HG03469 (cell line): ENCODE results near the gene TTC28.

Experiments
- ATAC-seq: cut with Tn5 transposase; IDR thresholded peaks from one replicate; pipeline ENCODE4 v1.9.1; 2021; ENCODE audit warnings: mild to moderate bottlenecking, moderate library complexity, moderate number of reproducible peaks; ENCODE audit not compliant: unreplicated experiment

Gene TTC28

DNA sequence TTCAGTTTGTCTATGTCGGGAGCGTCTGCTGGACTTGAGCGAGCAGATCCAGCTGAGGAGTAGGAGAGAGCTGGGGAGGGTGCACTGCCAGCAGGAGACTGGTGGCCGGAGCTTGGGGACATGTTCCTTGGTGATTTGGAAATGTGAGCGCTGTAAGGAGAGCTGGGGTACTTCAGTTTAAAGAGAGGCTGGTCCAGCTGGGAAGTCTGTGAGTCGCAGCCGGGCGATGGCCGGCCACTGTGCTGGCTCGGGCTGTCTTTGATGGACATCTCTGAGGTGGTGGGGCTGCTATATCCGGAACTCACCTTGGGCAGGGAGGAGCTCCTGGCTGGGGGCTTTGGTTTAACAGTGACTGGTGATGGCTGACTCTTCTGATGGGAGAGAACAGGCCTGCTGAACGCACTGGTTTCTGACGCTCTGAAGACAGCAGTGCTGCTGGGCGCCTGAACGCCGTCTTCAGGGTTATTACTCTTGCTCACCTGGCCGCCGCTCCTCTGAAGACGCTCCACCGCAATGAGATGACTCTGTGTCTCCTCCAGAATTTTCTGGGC, 696.9 kb downstream of the TTC28 start:
- no peak for ATAC-seq

DNA sequence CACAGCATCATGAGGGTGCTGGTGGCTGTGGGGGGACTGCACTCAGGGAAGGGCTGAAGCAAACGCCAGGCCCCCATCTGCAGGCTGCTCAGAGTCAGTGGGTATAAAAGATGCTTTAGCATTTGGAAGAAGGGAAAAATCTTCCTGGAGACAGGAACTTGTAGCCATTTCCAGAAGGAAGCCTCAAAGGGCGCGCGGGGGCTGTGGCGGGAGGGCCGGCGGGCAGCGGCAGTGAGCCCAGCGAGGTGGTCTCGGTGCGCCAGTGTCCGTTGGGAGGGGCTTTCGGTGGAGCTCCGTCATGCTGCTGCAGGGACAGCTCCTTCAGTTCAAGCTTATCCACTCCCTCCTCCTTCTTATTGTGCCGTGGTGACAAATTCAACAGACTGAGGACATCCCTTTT, 697.5 kb downstream of the TTC28 start:
- ATAC-seq: no peak

DNA sequence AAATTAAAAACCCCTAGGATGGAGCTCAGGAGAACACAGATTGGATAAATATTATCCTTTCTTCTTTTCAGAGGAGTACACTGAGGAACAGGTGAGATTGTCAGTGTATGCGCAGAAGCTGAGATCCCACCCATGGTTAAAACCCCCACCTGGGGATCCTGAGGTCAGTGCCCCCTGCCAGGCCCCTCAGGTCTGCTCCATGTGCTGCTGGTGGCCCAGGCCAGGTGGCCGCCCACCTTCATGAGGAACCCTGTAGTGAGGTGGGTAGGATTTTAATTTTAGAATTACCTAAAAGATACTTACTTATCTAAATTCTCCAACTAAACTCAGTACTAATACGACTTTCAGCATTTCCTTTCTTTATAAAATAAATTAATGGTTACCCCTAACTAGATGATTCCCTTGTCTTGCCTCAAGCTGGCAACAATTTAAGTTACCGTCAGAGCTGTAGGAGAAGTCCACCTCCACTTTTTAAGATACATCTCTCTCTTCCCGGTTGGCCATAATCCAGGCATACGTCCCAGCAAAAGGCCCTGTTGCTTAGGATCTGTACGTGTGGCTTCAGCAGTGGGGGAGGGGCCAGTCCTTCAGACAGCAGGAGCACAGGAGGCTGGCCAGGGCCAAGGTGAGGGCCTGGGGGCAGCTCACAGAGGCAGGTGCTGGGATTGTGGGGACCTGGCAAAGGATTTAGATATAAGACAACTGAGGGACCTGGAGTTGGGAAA, 699.1 kb downstream of the TTC28 start:
- ATAC-seq: no peak

DNA sequence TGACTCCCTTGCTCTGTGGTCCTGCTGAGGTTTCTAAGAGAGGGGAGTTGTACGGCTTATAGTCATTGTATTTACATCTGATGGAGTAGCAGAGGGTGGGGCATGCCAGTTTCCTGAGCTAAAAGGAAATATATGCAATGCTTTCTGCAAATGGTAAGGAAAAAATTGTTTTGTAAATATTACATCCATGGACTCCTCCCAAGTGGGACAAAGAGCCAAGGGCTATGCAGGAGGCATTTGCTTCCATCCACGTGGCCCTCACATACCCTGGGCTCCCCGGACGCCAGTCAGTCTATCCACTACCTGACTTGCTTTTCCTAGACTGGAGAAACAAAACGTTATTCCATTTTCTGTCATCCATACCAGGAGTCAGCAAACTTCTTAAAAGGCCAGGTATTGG, 700.8 kb downstream of the TTC28 start:
- ATAC-seq: no peak

DNA sequence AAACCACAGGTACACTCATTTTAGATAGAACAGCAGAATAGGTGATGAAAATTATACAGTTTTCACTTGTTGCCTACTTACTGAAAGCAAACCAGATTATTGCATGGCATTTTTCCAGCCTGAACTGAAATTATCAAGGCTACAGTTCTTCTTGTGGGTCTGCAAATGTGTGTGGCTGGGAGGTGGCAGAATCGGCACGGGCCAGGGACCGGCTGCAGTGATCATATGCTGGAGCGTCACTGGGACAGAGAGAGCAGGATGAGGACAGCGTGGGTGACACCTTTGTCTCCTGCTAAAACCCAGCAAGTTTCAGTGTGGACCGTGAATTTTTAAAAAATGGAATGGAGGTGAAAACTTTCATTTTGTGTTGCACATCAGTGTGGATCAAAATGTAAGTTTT, 701.3 kb downstream of the TTC28 start:
- no peak for ATAC-seq

DNA sequence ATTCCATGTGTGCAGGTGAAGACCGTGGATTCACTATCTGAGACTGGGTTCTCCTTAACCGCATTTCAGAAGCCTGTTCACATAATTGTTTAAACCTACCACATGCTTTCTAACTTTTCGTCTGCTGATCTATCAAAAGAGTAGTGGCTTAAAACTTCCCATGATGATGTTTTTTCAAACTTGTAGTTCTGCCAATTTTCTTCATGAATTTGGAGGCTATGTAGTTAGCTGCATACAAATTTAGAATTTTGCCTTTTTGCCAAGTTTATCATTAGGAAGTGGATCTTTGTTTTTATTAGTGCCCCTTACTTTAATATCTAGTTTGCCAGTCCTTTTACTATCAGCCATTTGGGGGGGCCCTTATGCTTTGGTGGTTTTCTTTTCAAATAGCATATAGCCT, 703.1 kb downstream of the TTC28 start:
- ATAC-seq: no peak

DNA sequence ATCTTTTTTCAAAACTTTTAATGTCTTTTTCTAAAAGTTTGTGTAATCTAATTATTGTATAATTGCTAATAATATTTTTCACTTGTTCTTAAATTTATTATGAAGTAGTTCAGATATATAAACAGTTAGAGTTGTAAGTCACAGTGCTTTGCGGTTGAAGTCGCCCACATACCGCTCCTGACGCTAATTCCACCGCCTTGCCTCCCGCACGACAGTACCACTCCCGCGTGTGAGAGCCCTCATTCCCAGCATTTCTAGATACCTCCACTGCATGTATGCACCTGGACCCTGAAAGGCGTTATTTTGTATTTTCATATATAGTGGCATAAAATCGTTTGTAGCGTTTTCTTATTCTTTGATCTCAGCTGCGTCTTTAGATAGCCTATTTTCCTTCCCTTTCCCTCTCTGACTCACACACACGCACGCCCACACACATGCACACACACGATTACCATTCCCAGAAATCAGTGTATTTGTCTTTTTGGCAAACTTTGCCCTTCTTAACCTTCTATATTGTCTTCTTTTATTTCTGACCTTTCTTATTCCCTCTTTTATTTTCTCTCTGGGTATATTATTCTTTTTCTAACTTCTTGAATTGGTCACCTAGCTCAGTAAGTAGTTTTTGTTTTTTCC, 704.1 kb downstream of the TTC28 start:
- ATAC-seq: no peak

DNA sequence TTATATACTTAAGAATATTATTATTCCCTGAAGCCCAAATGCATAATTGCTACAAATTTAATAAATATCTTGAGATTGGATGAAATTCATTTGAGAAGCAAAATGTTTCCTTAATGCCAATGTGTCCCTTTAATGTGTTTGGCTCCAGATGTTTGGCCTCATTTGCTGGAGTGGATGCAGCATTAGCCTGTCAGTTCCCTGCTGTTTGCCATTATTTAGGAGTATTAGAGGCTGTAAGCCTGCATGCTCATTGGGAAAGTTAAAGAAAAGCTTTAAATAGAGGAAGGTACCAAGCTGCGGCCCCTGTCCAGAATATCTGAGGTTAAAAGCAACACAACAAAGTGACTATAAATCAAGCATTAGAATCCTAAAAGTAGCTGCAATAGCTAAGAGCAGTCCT, 705.8 kb downstream of the TTC28 start:
- no peak for ATAC-seq

DNA sequence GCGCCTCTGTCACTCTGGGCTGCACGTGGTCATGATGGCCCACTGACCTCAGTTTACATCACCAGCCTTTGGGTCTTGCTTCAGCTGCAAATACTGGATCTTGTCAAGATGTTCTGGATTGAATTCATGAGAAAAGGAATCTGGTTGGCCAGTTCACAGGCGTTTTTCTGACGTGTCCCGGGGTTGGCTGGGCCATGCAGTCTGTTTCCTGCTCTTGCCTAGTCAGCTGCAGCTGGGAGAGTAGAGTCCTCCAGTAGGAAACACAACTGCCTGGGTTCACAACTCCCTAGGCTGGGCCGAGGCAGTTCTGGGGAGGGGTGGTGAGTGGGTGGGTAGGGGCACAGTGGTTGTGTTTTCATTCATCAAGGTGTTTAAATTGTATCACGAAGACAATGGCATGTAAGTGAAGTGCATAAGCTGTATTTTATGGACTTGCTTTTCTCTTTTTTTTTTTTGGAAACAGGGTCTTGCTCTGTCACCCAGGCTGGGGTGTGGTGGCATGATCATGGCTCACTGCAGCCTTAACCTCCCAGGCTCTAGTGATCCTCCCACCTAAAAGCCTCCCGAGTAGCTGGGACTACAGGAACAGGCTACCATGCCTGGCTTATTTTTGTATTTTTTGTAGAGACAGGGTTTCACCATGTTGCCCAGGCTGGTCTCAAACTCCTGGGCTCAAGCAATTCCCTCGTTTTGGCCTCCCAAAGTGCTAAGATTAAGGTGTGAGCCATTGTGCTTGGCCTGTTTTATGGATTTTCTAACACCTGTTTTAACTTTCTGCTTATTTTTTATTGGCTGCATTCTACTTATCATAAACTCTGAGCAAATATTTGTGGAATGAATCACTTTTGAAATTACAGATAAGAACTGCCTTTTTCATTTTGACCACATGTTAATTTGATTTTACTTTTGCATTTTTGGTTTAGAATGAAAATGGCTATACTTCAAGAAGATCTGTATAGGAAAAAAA, 706.6 kb downstream of the TTC28 start:
- no peak for ATAC-seq

DNA sequence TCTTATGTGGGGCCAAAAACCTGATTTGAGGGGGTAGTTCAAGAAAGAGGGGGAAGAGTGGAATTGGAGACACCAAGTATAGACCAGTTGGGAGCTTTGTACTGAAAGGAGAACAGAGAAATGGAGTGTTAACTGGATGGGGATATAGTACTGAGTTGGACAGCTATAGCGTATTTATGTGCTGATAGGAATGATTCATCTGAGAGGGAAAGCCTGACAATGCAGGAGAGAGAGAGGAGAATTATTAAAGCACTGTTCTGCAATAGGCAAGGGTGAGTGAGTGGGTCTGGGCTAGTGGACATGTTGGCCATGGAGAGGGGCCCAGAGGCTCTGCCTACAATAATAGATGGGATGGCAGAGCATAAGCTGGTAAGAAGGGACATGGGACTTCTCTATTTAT, 707.7 kb downstream of the TTC28 start:
- ATAC-seq: no peak

DNA sequence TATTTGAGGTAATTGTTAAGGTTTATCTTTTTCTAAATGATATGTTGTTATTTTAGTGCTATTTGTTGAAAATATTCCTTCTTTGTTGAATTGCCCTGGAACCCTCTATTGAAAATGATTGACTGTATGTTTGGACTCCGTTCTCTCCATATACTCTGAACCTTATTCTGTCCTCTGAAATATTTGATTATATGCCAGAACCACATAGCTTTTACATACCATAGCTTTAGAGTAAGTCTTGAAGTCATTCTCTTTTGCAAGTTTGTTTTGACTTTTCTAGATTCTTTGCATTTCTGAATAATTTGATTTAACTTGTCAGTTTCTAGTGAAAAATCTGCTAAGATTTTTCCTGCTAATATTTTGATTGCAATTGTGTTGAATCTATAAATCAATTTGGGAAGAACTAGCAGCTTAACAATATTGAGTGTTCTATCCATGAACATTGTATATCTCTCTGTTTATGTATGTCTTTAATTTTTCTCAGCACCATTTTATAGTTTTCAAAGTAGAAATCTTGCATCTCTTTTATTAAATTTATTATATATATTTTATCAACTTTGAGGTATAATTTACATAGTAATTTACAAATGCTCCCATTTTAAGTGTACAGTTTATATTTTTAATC, 708.9 kb downstream of the TTC28 start:
- no peak for ATAC-seq

DNA sequence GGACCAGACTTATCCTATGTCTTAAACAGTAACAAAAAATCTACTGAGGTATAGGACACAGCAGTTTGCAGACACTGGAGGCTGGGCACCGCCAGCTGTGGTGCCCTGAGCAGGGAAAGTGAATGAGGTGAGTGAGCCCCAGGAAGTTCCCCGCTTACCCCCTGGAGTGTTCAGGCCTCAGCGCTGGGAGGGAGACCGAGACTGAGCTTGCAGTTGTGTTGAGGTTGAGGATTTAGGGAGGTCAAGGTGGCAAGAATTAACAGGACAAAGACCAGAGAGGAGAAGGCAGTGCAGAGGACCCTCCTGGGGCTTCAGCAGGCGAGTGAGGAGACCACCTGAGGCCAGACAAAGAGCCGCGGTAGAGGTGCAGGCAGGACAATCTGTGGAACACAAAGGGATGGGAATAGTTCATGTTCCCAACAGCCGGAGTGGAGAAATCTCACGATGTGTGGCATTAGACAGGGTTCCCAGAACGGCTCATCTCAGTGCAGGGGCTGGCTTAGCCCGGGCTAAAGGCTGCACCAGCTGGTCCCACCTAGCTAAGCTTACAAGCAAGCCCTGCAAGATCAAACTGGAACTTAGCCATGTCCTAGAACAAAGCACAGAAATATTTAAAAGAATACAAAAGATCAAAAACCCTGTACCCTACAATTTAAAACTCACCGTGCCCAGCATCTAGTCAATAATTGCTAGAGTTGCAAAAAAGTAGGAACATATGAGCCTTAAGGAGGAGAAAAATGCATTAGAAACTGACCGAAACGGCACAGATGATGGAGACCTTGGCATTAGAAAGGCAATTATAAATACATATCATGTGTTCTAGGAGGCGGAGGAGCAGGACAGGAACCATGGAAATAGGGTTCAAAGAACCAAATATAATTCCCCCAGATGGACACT, 713.2 kb downstream of the TTC28 start:
- no peak for ATAC-seq

DNA sequence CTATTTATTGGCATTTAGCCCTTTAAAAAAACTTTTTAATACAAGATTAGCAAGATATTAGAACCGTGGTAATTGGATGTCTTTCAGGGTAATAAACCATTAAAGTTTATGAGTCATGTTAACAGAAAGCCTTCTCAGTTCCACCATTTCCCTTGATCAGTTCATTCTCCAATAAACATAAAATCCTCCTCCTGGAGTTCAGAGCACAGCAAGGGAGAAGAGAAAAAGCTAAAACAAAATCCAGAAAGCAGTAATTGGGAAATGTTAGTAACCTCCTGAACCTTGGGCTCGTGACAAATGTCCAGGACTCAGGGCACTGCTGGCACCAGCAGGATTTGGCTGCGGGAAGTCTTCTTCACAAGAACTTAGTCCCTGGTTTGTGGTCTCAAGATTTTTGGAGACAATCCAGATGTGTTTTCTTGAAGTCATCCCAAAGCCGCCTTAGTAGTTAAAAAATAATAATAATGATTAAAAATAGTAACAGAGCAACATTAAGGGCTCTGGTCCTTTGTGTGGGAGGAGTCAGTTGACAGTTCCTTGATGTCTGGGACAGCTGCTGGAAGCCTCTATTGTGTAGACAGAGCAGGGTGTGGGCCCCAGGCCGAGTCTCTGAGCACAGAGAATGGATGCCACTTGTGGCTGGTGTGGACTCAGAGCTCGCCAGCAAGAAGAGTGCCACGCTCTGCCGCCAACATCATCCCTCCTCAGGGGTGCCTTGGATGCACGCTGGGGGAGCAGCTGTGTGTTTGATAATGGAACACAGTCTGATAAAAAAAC, 717.2 kb downstream of the TTC28 start:
- ATAC-seq: no peak

DNA sequence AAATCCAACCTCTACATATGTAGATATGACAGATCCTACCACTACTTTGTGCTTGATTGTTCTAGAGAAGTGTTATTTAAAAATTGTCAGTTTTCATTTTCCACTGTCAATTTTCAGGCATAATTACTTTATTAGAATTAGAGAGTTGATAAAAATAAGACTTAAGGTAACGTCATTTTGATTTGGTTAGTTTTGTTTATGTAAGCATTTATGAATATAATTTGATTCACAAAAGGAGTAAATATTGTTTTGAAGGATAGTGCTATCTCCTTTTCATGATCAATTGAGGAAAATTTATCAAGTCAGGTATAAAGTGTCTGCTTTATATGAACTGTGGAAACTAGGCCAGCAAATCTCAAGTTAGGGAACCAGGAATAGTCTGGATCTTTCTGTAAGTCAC, 718.0 kb downstream of the TTC28 start:
- ATAC-seq: no peak

DNA sequence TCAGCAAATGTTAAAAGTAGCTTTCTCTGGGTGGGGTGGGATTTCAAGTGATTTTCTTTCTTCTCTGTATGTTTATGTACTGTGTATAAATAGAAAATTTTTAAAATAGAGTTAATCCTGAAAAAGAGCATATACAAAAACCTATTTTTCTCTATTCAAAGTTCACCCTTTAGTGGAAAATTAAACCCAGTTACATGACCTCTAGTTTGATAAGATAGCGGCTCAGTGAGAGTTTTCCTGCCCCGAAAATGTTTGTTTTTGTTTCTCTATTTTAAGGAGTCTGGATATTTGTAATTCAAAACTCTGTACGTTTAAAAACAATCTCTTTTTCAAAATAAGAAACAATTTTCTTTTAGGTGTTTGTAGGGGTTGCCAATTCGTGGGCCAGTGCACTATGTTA, 718.5 kb downstream of the TTC28 start:
- no peak for ATAC-seq

DNA sequence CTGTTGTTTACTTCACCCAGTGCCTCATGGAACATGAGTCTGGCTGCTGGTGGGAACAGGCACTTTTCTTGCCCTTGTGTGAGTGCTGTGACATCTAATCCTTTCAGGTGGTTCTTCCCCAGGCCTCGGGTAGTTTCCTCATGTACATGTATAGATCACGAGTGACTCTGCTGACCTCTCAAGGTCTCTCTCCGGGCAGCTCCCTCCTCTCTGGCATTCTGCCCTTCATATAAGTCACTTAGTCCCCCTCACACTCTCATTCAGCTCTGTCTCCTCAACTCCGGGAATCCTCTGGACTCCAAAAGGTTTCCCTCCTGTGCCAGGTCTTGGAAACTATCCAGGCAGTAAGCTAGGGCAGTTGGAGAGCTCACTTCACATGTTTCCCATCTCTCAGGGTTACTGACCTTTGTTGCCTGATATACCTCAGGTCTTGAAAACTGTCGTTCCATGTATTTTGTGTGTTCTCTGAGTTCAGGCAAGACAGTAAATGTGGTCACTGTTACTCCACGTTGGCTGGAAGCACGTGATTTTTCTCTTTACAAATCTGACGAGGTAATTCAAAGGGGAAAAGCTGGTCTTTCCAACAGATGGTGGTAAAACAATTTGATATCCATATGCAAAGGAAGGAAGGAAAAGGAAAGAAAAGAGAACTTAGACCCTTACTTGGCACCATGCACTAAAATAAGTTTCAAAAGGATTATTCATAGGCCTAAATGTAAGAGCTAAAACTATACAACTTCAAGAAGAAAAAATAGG, 720.1 kb downstream of the TTC28 start:
- no peak for ATAC-seq

DNA sequence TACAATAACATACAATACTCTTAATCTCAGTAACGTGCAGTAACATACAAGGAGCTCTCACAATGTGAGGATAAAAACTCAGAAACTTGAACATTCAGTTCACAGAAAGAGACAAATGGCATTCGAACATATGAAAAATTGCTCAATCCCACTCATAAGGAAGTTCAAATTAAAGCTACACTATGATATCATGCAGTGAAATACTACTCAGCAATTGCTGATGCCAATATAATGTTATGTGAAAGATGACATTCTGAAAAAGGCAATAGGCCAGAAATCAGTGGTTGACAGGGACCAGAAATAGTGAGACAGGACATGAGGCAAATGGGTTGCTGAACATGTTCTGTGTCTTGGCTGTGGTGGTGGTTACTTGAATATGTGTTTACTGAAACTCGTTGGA, 726.9 kb downstream of the TTC28 start:
- ATAC-seq: no peak

DNA sequence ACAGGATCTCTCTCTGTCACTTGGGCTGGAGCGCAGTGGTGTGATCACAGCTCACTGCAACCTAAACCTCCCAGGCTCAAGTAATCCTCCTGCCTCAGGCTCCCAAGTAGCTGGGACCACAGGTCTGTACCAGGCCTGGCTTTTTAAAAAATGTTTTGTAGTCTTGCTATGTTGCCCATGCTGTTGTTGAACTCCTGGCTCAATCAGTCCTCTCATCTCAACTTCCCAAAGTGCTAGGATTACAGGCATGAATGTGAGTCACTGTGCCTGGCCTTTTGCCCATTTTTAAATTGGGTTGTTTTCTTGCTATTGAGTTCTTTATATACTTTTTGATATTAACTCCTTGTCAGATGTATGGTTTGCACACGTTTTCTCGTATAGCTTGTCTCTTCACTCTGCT, 727.5 kb downstream of the TTC28 start:
- ATAC-seq: no peak
